Hematopoietic multipotent progenitor cell treated with erythropoietin and hydrocortisone succinate and interleukin-3 and kit ligand, for 8 days (in vitro differentiated cells): Measurements from ENCODE around the gene SMYD3.

ENCODE experiments used
- DNase-seq: peaks from one replicate; pipeline ENCODE4 v3.0.0-alpha.2; 2015

Gene SMYD3

GRCh38 chr1:246136477-246136876 lies 370.6 kb downstream of the SMYD3 start:
- DNase-seq: no peak

- DNase-seq: no peak
Observed at GRCh38 chr1:246134789-246135188, 372.3 kb downstream of the SMYD3 start.

DNA sequence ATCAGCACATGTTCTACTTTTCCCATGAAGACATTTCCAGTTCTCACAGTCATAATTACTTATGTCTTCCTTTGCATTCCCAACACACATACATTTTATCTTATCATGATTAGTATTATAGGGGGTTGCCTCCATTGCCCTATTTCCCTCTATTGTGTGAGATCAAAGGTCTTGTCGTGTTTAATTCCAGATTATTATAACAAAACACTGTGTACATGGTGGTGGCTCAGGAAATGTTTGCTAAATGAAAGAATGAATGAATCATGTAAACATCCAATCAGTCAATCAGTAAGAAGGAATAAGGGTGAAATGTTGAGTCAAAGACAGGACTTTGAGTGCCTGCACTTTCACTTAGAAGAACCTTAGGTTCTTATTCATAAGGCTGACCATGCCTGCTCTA lies 376.0 kb downstream of the SMYD3 start:
- DNase-seq: no peak

DNA sequence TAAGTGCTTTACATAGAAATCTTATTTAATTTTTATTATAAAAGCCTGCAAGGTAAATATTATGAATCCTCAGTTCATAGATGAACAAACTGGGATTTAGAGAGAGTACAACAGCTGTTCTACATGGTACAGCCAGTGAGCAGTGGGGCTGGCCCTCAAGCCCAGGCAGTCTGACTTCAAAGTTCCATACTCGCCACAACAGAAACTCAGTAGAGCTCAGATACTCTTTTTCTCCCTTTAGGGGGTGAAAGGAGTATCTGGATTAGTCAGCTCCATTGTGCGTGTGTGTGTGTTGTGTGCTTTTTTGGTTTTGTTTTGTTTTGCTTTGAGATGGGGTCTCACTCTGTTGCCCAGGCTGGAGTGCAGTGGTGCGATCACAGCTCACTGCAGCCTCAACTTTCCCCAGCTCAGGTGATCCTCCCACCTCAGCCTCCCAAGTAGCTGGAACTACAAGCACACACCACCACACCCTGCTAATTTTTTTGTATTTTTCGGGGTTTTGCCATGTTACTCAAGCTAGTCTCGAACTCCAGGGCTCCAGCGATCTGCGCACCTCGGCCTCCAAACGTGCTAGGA lies 378.5 kb downstream of the SMYD3 start:
- no peak for DNase-seq

- no peak for DNase-seq
Observed at GRCh38 chr1:246126580-246126979, 380.5 kb downstream of the SMYD3 start.

DNA sequence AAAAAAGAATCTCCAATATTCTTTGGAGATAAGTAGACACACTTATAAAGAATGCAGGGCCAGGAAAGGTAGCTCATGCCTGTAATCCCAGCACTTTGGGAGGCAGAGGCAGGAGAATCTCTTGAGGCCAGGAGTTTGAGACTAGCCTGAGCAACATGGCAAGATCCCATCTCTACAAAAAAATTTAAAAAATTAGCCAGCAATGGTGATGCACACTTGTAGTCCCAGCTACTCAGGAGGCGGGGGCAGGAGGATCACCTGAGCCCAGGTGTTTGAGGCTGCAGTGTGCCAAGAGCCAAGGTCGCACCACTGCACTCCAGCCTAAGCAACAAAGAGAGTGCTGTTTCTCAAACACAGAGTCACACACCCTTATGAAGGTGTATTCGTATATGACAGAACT lies 385.0 kb downstream of the SMYD3 start:
- no peak for DNase-seq

DNA sequence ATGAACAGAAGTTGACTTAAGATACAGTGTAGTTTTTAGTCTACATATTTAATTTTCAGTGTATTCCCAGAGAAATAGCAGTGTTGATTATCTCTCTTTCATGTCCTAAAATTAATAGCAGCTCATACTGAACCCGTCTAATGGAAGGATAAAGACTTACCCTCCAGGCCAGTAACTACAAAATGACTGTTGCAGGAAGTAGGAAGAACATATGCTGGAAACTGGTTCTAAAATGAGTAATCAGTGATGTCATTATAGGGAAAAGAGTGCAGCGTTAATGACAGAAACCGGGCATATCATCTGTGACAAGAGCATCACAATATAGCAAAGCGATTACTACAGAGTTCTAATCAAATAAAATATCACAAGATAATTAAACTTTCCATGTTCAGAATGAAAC lies 385.5 kb downstream of the SMYD3 start:
- no peak for DNase-seq

GRCh38 chr1:246117066-246117791 lies 389.9 kb downstream of the SMYD3 start:
- DNase-seq: peak; percentile 80

- no peak for DNase-seq
Observed at GRCh38 chr1:246114369-246114768, 392.7 kb downstream of the SMYD3 start.

DNA sequence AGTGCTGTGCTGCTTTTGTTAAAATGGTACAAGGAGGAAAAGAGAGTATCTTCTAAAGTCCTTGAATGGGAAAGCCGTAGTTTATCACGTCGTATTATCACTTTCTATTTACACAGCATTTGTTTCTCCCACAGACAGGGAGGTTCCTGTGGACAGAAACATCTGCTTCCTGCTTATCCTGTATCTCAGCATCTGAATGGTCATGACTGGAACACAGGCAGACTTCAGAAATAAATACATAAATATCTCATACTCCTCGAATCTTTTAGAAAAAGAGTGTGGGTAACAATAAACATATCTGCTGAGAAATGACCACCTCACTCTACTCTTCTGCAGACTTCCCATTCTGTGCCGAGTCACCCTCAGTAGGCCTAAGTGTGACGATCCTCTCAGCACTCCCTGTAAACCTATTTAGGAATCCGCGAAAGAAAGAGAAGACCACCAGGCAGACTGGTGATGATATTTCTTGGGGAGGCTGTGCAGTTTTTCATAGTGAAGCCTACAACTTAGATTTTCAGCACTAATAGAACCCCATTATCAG lies 393.5 kb downstream of the SMYD3 start:
- peak; percentile 59 for DNase-seq

- no peak for DNase-seq
Observed at GRCh38 chr1:246111570-246111969, 395.5 kb downstream of the SMYD3 start.

DNA sequence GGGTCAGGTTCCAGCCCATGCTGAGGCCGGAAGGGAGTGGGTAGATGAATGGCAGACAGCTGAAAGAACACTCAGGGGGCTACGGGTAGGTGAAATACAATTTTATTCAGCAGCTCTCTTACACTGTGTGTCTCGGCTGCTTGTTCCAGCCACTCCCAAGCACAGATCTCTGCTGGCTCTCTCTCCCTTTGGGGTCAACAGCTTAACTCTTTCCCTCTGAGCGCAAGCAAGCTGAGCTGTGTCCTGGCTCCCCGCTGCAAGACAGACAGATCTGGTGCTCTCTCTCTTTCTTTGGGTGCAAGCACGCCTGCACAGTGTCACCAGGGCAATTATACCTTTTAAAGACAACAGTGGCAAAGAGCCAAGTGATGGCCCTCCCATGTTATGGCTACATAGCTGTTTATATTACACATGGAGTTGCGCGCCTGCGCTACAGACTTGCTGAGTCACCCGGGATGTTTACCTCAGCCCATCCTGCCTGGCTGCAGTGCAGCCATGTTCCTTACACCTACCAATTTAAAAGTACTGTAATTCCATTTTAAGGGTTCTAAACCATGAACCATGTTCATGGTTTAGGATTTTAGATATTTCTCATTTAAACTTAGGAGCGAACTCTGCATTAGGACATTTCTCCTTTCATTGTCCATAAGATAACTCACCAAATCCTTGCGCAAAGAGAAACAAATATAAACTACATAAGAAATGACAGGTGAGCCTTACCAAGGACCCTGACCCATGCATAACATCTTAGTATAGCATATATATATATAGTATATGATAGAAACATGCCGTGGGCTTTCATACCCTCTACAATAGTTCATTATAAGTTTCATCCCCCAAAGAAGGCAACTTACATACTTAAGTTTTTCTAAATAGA lies 396.5 kb downstream of the SMYD3 start:
- DNase-seq: no peak

- no peak for DNase-seq
Observed at GRCh38 chr1:246108278-246108925, 398.7 kb downstream of the SMYD3 start.

- no peak for DNase-seq
Observed at GRCh38 chr1:246107516-246108277, 399.4 kb downstream of the SMYD3 start.

GRCh38 chr1:246106342-246106763 lies 400.7 kb downstream of the SMYD3 start:
- peak; percentile 58 for DNase-seq

GRCh38 chr1:246104927-246105326 lies 402.2 kb downstream of the SMYD3 start:
- no peak for DNase-seq

DNA sequence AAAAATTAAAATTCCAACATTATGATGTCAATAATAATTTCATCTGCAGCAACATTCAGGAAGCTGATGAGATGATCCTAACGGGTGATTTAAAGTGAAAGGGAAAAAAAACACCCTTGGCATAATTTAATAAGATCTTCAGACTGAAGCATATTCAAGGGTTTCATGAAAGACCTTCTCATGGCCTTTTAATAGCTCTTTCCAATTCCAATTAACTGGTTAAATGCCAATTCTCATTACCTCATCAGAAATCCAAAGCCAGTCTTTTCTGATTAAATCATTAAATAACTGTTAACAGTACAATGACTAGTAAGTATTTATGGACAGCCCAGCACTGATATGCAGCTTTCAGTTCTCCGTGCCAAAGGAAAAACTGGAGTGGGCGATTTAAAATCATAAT lies 407.5 kb downstream of the SMYD3 start:
- no peak for DNase-seq

DNA sequence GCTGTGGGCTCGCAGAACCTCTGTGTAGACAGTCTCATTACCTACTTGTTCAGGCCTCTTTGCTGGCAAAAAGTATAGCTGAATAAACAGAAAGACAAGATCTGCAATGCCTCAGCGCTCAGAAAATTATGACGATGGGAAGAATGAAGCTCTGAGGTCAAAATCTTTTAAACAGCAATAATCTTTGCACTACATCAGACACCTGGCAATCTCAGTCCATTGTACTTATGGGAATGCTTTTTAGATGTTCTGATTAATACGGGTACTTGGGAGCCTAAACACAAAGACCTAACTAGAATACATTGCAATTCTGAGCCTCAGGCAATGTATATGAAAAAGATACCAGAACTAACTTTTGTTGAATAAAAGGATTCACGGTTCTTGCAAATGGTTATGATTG lies 410.7 kb downstream of the SMYD3 start:
- DNase-seq: no peak

GRCh38 chr1:246095443-246095842 lies 411.6 kb downstream of the SMYD3 start:
- no peak for DNase-seq

DNA sequence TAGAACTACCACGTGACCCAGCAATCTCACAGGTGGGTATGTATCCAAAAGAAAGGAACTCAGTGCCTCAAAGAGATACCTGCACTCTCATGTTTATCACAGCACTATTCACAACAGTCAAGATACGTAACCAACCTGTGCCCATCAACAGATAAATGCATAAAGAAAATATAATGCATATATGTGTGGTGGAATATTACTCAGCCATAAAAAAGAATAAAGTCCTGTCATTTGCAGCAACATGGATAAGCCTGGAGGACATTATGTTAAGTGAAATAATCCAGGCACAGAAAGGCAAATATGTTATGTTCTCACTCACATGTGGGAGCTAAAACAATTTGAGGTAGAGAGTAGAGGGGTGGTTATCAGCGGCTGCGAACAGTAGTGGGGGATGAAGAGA lies 413.8 kb downstream of the SMYD3 start:
- DNase-seq: no peak

DNA sequence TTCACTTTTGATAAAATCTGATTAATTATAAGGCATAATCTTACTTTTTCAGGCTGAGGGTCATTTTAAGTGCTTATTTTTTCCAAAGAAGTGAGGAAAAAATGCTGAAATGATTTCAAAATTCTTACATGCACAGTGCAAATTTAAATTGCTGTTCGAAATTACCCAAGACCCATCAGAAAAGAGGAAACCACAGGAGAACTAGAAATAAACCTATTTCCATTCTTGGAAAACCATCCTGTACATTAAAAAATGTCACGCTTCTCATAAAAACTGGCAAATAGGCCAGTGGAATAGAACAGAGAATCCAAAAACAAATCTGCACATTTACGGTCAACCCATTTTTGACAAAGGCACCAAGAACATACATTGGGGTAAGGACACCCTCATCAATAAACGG lies 414.9 kb downstream of the SMYD3 start:
- no peak for DNase-seq

GRCh38 chr1:246091477-246091876 lies 415.6 kb downstream of the SMYD3 start:
- no peak for DNase-seq
